K562 treated with DMSO at 1 percent for 48 hours (cell line): ENCODE measurements around the gene LIPE. TPM values are rescaled to one million over a fixed set of nuclear protein-coding genes. Genes with fewer than 3 reads are reported as not detected.

Experiments
- total RNA-seq: library from RNA; unstranded; fragments of 300-600 nt; gene quantifications from 2 replicates; pipeline ENCODE4 v1.2.3, GENCODE V29; 2022; ENCODE audit warnings: low replicate concordance; ENCODE audit errors: extremely low read depth

Gene LIPE
- total RNA-seq, result not detected in 2 replicates

GRCh38 chr19:42427313-42427712 is at the start of gene LIPE:
Gene LIPE, minus strand, starts transcription at chr19:42427388. Its CDS starts 239 bp downstream, at chr19:42427149.

GRCh38 chr19:42442833-42443232 is 15.6 kb upstream of the LIPE start, which contains the start of gene CXCL17:
Gene CXCL17, minus strand, starts transcription at chr19:42442946. Its CDS starts 114 bp downstream, at chr19:42442832.

GRCh38 chr19:42389899-42390298 is 37.3 kb downstream of the LIPE start, which contains the start of gene CNFN:
Gene CNFN, minus strand, starts transcription at chr19:42390297. Its CDS starts 1,260 bp downstream, at chr19:42389037.

Other genes starting within 250 kb of the LIPE start
- gene DEDD2, start 209.7 kb downstream of the LIPE start, total RNA-seq, result not detected in 2 replicates
- not detected in 2 replicates for gene ZNF526, start 207.1 kb downstream of the LIPE start, total RNA-seq
- not detected in 2 replicates for gene GSK3A, start 184.8 kb downstream of the LIPE start, total RNA-seq
- not detected in 2 replicates for gene ERF, start 172.3 kb downstream of the LIPE start, total RNA-seq
- not detected in 2 replicates for gene CIC, start 158.1 kb downstream of the LIPE start, total RNA-seq
- gene PRR19, start 125.3 kb downstream of the LIPE start, total RNA-seq, result not detected in 2 replicates
- gene PAFAH1B3, start 124.8 kb downstream of the LIPE start, total RNA-seq, result not detected in 2 replicates
- gene TMEM145, start 114.1 kb downstream of the LIPE start, total RNA-seq, result not detected in 2 replicates
- not detected in 2 replicates for gene MEGF8, start 101.8 kb downstream of the LIPE start, total RNA-seq
- not detected in 2 replicates for gene CNFN, start 37.1 kb downstream of the LIPE start, total RNA-seq
- gene CXCL17, start 15.6 kb upstream of the LIPE start, total RNA-seq, result not detected in 2 replicates
- not detected in 2 replicates for gene CEACAM1, start 101.1 kb upstream of the LIPE start, total RNA-seq
- gene CEACAM8, start 167.5 kb upstream of the LIPE start, total RNA-seq, result not detected in 2 replicates